K562 (cell line): Measurements from ENCODE around the gene TBL1X. TPM values are rescaled to one million over a fixed set of nuclear protein-coding genes. Genes with fewer than 3 reads are reported as not detected.

Experiments used
- ATAC-seq: fragments of 200-7000 bp; cut with Tn5 transposase; 3 replicates; pipeline ENCODE4 v1.9.1; 2020; ENCODE audit warnings: moderate library complexity
- BruUV-seq: library from RNA; stranded (reverse); fragments of 400-500 nt; replicated peaks from 2 replicates; lab custom pipeline; 2021; lab: Mats Ljungman, UMichigan
- CTCF ChIA-PET: fragments of 300-600 bp; formaldehyde crosslinking; extraction: SDS; loops from one replicate; lab custom pipeline; 2021; ENCODE audit warnings: low intra/inter-chr PET ratio; lab: Yijun Ruan, JAX
- POLR2A ChIA-PET: fragments of 300-600, 350-650 bp; sonication (Branson Sonifier 250); formaldehyde crosslinking; extraction: SDS; loops from one replicate; lab custom pipeline; 2021; ENCODE audit warnings: antibody characterized with exemption, inconsistent platforms; lab: Yijun Ruan, JAX
- DNase-seq, 4 experiments: peaks; one replicate each; pipeline versions ENCODE4 v3.0.0 to v3.0.0-alpha.2; 2011 to 2018; ENCODE audit warnings: low spot score in 3 of 4, mixed read lengths in 3 of 4; ENCODE audit errors: extremely low read depth in 1 of 4
- FAIRE-seq: peaks from 2 replicates; lab custom pipeline; 2011; peaks lifted over from hg19 to GRCh38; lab: Jason Lieb, UNC
- H2AFZ ChIP-seq: 2 replicates; pipeline ENCODE4 v1.6.0; 2011; ENCODE audit warnings: low read depth, low read length, control low read depth, inconsistent platforms
- H3K27ac ChIP-seq: fragments of 200-600 bp; 3 replicates; pipeline ENCODE4 v1.8.0; 2011; ENCODE audit warnings: low read depth, mild to moderate bottlenecking, control low read depth, inconsistent platforms, low read length, moderate library complexity, mixed read lengths; ENCODE audit errors: extremely low read depth
- H3K27me3 ChIP-seq, 2 experiments: fragments of 300-600 bp in 1 of 2; 2 replicates in 1 of 2; 3 replicates in 1 of 2; pipeline versions ENCODE4 v1.6.0 to v1.8.0; 2011; ENCODE audit warnings: inconsistent platforms in 2 of 2, low read length in 2 of 2, mild to moderate bottlenecking in 1 of 2, mixed read lengths in 1 of 2, moderate library complexity in 1 of 2; ENCODE audit not compliant: control insufficient read depth in 2 of 2, insufficient read depth in 2 of 2
- H3K36me3 ChIP-seq: fragments of 300-600 bp; 3 replicates; pipeline ENCODE4 v1.8.0; 2011; ENCODE audit warnings: mild to moderate bottlenecking, low read length, inconsistent platforms; ENCODE audit not compliant: control insufficient read depth, insufficient read depth
- H3K4me1 ChIP-seq, 2 experiments: fragments of 200-600 bp in 1 of 2; replicated peaks in 1 of 2; 2 replicates in 1 of 2; 3 replicates in 1 of 2; pipeline versions ENCODE4 v1.5.1 to v1.8.0; 2011; ENCODE audit warnings: inconsistent platforms in 2 of 2, low read length in 2 of 2, mild to moderate bottlenecking in 1 of 2, mixed read lengths in 1 of 2, moderate library complexity in 1 of 2; ENCODE audit not compliant: control insufficient read depth in 2 of 2, insufficient read depth in 2 of 2
- H3K4me2 ChIP-seq: 2 replicates; pipeline ENCODE4 v1.6.1; 2011; ENCODE audit warnings: low read length, control low read depth, inconsistent platforms, mixed read lengths; ENCODE audit not compliant: insufficient read depth
- H3K4me3 ChIP-seq: fragments of 200-600 bp; sonication (generic), shearing (Covaris generic); 2 replicates; pipeline ENCODE4 v1.5.1; 2016; ENCODE audit warnings: control low read depth, inconsistent platforms
- H3K79me2 ChIP-seq: fragments of 200-600 bp; 3 replicates; pipeline ENCODE4 v1.8.0; 2011; ENCODE audit warnings: low read length, inconsistent platforms; ENCODE audit not compliant: control insufficient read depth, insufficient read depth
- H3K9ac ChIP-seq, 2 experiments: 2 replicates each; pipeline versions ENCODE4 v1.6.0 to v1.6.1; 2011; ENCODE audit warnings: low read depth in 2 of 2, low read length in 2 of 2, control low read depth in 1 of 2, inconsistent platforms in 1 of 2, mild to moderate bottlenecking in 1 of 2, mixed read lengths in 1 of 2; ENCODE audit not compliant: insufficient read depth in 1 of 2
- H3K9me1 ChIP-seq: one replicate; pipeline ENCODE4 v1.6.0; 2011; ENCODE audit warnings: inconsistent platforms, mild to moderate bottlenecking, low read length, moderate library complexity; ENCODE audit not compliant: control insufficient read depth, insufficient read depth
- H3K9me3 ChIP-seq: replicated peaks from 2 replicates; pipeline ENCODE4 v1.5.1; 2011; ENCODE audit warnings: low read depth, low read length, inconsistent platforms; ENCODE audit not compliant: control insufficient read depth, insufficient read depth
- H4K20me1 ChIP-seq: replicated peaks from 2 replicates; pipeline ENCODE4 v1.6.1; 2011; ENCODE audit warnings: low read length, inconsistent platforms, mixed read lengths; ENCODE audit not compliant: control insufficient read depth, insufficient read depth
- BRF2 ChIP-seq: IDR thresholded peaks from 3 replicates; pipeline ENCODE4 v1.6.1; 2011; ENCODE audit warnings: borderline replicate concordance, mild to moderate bottlenecking; ENCODE audit not compliant: insufficient read length, insufficient read depth
- KLF10 ChIP-seq: fragments of 250-450 bp; sonication (Bioruptor Pico); IDR thresholded peaks from 2 replicates; pipeline ENCODE4 v1.6.1; 2021; ENCODE audit warnings: matching md5 sums
- NFYB ChIP-seq: IDR thresholded peaks from 2 replicates; pipeline ENCODE4 v1.6.1; 2011; ENCODE audit warnings: mild to moderate bottlenecking, moderate library complexity; ENCODE audit not compliant: insufficient read length; ENCODE audit errors: extremely low read depth
- TGIF2 ChIP-seq: sonication (generic); formaldehyde crosslinking; IDR thresholded peaks from 2 replicates; pipeline ENCODE4 v1.8.1; 2022; ENCODE audit warnings: mild to moderate bottlenecking, missing genetic modification reagents, moderate library complexity
- WGBS: fragments of 100-300 bp; shearing (Covaris generic); methylation state at CpG from one replicate; pipeline ENCODE4 v1.1.6; 2016; ENCODE audit warnings: low coverage, mixed read lengths; ENCODE audit not compliant: insufficient coverage; ENCODE audit errors: missing lambda C conversion rate; 5-methylcytosine and 5-hydroxymethylcytosine counted together
- in situ Hi-C: fragments of 300-500 bp; cut with MboI; formaldehyde crosslinking; loops from 4 replicates; pipeline ENCODE4 v1.15.0; 2018; ENCODE audit warnings: inconsistent platforms, mixed read lengths
- intact Hi-C: fragments of 100-400 bp; cut with micrococcal nuclease; formaldehyde crosslinking; loops from 2 replicates; pipeline ENCODE4 v1.14.2; 2022
- polyA plus RNA-seq, 8 experiments: library from polyadenylated mRNA; depleted of rRNA in 4 of 8; stranded (reverse) in 5 of 8; unstranded in 3 of 8; fragments of >200 nt; fragmentation: Nextera tagmentation in 2 of 8; fragmentation: Illumina TruSeq in 1 of 8; extraction: Ambion mirVana in 2 of 8; extraction: Trizol in 1 of 8; gene quantifications; 2 replicates each; pipeline versions ENCODE4 v1.2.1 to v1.2.3, GENCODE V29; 2011 to 2014; ENCODE audit warnings: inconsistent platforms in 1 of 8, missing spikeins in 1 of 8
- total RNA-seq, 7 experiments: library from RNA; depleted of rRNA in 6 of 7; stranded (reverse); fragments of >200 nt in 6 of 7; fragmentation: Illumina TruSeq in 2 of 7; extraction: Trizol in 2 of 7; gene quantifications; 2 replicates each; pipeline versions ENCODE4 v1.2.1 to v1.2.3, GENCODE V29; 2011 to 2021; ENCODE audit warnings: low replicate concordance in 1 of 7

TBL1X gene
- total and polyA plus RNA-seq, 9 of the 15 experiments (the other 6 are each of a cell fraction or from before 2014, with no cell fraction given) = 6.0 to 49.6 (median 19.7) TPM

- CTCF ChIA-PET = no interaction called here
- H3K9ac ChIP-seq = no peak overlapping the region
- TF ChIP-seq TGIF2 (CRISPR knock-in tag) = no peak
- H3K79me2 ChIP-seq = no peaks in the 10 kb centered on the region
- no peaks in the 10 kb centered on the region for H4K20me1 ChIP-seq
- H2AFZ ChIP-seq = no peak overlapping the region
- in situ Hi-C loops = no loop called here
- intact Hi-C loops = no loop called here
- no peak overlapping the region for H3K4me3 ChIP-seq
- WGBS = 1% methylated on average over 7 of the region's 7 CpGs
- no TSS peak for BruUV-seq
- POLR2A ChIA-PET = no interaction called here
- H3K9me3 ChIP-seq = no peaks in the 10 kb centered on the region
- no peak overlapping the region for H3K27ac ChIP-seq
- H3K9me1 ChIP-seq = no peaks in the 10 kb centered on the region
- no peak for FAIRE-seq
- peaks cover 0 to 8% of the 10 kb centered on the region in 2 experiments; a peak in 2 of 5 replicates for H3K27me3 ChIP-seq
- ATAC-seq = no peak
- no peak for DNase-seq
- H3K4me1 ChIP-seq = peaks cover 0 to 7% of the 10 kb centered on the region in 2 experiments; a peak in 1 of 5 replicates
- H3K4me2 ChIP-seq = no peak overlapping the region
- no peaks in the 10 kb centered on the region for H3K36me3 ChIP-seq
Measured at GRCh38 chrX:9781941-9782340, 317.1 kb downstream of the TBL1X start.

- H3K79me2 ChIP-seq = no peaks in the 10 kb centered on the region
- H3K9ac ChIP-seq = no peak overlapping the region
- WGBS = 21% methylated on average over 8 of the region's 8 CpGs
- ATAC-seq = no peak
- in situ Hi-C loops (no loop called here), intact Hi-C loops (no loop called here)
- H3K36me3 ChIP-seq = no peaks in the 10 kb centered on the region
- FAIRE-seq = no peak
- H3K27me3 ChIP-seq = no peaks in the 10 kb centered on the region; a peak in 2 of 5 replicates
- no peak for DNase-seq
- peaks cover 0 to 7% of the 10 kb centered on the region in 2 experiments; a peak in 1 of 5 replicates for H3K4me1 ChIP-seq
- ChIA-PET POLR2A (no interaction called here), CTCF (no interaction called here)
- TF ChIP-seq NFYB (peak; percentile 70), BRF2 (no peak), KLF10 (no peak)
- no peak overlapping the region for H3K4me2 ChIP-seq
- no peak overlapping the region for H2AFZ ChIP-seq
- no peaks in the 10 kb centered on the region for H4K20me1 ChIP-seq
- no peak overlapping the region for H3K4me3 ChIP-seq
- no peaks in the 10 kb centered on the region for H3K9me1 ChIP-seq
- H3K27ac ChIP-seq = no peak overlapping the region
- no TSS peak for BruUV-seq
- H3K9me3 ChIP-seq = no peaks in the 10 kb centered on the region
Measured at GRCh38 chrX:9784332-9784731, 319.5 kb downstream of the TBL1X start.
